NCI-H2196 treated with DMSO at 0.1 percent for 48 hours (cell line): ENCODE data around the gene GBA2.

Source experiments
- DNase-seq: peaks from one replicate; lab custom pipeline; 2025; ENCODE audit not compliant: unreplicated experiment; lab: John Stamatoyannopoulos, UW

Gene GBA2

GRCh38 chr9:35741740-35742139 is 7.3 kb downstream of the GBA2 start:
- DNase-seq = no peak

- no peak for DNase-seq
Observed at GRCh38 chr9:35740243-35740642, 8.8 kb downstream of the GBA2 start.

DNA sequence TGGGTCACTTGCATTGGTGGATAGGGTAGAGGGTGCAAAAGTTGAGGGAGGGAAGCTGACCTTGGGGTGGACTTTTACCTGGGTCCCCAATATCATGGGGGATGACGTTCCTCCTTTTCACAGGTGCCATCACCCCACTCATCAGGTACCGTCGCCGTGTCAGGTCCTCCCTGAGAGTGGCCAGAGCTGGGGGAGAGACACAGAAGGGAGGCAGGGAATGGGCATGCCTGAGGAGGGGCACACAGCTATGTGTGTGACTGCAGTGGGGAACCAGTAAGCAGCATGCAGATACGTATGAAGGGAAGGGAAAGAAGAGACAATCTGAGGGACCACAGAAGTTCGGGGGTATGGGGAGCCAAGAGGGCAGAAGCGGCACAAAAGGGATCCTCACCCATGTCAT is 10.1 kb downstream of the GBA2 start:
- no peak for DNase-seq

- DNase-seq = no peak
Observed at GRCh38 chr9:35738186-35738585, 10.8 kb downstream of the GBA2 start.

DNA sequence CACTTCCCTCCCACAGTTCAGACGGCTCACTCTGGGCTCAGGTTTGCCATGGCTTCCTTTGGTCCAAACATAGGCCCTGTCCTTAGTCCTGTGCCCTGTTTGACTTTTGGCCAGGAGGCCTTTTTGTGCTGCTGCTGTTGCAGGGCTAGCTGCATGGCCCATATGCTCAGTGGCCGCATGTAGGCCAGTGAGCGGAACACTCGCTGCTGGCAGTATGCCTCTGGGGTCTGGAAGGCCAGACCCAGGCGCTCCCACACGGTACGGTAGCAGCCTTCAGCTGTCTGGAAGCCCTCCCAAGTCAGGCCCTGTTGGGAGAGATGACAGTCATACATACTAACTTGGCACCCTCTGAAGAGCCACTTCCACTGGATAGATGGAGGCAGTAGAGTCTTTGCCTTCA is 11.9 kb downstream of the GBA2 start:
- DNase-seq = no peak

DNA sequence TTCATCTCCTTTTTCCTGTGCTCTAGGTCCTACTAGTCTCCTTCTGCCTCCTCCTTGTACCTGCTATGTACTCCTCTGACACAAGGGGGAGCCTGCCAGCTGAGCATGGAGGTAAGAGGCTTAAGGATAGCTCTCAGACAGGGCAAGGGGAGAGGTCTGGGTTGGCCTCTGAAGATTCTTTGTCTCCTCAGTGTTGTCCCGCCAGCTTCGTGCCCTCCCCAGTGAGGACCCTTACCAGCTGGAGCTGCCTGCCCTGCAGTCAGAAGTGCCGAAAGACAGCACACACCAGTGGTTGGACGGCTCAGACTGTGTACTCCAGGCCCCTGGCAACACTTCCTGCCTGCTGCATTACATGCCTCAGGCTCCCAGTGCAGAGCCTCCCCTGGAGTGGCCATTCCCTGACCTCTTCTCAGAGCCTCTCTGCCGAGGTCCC is 12.8 kb downstream of the GBA2 start:
- DNase-seq = peak; percentile 78

GRCh38 chr9:35734096-35734495 is 14.9 kb downstream of the GBA2 start:
- DNase-seq = no peak

DNA sequence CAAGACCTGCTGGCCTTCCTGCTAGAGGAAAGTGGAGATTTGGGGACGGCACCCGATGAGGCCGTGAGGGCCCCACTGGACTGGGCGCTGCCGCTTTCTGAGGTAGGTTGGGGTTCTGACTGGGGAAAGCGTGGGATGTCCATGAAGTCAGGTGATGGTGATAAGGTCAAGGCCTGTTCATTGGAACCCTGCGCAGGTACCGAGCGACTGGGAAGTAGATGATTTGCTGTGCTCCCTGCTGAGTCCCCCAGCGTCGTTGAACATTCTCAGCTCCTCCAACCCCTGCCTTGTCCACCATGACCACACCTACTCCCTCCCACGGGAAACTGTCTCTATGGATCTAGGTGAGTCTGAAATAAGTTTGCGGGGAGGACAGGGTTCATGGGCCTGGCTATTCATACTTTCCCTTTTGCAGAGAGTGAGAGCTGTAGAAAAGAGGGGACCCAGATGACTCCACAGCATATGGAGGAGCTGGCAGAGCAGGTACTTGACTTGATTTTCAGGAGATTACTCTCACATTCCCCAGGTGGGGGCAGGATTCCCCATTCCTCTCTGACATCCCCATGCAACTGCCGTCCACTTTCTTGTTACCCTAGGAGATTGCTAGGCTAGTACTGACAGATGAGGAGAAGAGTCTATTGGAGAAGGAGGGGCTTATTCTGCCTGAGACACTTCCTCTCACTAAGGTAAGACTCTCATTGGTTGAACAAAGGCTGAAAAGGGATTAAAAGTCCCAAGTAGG is 16.1 kb downstream of the GBA2 start:
- peak; percentile 26 for DNase-seq

- DNase-seq = peak; percentile 100
Observed at GRCh38 chr9:35732185-35732799, 16.7 kb downstream of the GBA2 start, which contains the start of the genes CREB3 and TLN1. CREB3 (plus strand) TSS chr9:35732666; CDS start chr9:35732773, 107 bp downstream. TLN1 (minus strand) TSS chr9:35732195; CDS start chr9:35725694, 6,501 bp downstream.

DNA sequence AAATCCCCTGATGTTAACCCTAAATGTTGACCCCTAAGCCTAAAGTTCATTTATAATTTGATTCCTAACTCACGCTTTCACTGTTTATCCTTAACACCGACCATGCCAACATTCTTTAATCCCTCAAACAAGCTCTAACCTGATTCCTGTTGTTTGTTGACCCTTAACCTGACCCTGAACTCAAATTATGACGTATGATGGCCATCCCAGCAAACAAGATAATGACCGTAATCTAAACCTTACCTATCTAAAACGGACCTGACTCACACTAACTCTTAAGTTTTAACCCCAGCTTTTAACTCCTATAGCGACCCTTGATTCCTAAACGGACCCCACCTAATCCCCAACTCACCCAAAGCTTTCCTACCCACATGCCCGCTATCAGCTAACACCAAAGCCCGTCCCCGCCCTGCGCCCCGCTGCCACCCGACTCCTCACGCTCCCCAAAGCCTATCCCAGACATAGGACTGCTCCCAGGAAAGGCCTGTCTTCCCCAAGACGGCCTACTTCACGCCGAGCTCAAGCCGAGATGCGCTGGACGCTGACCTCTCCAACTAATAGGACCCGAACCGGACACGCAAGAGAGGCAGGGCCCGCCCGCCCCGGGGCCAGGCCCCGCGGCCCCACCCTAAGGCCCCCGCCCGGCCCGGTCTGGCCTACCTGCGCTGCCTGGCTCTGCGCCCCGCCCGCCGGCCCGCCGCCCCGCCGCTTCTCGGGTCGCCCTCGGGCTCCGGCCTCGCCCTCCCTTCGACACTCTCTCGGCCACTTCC is 17.4 kb downstream of the GBA2 start:
- DNase-seq = no peak

- DNase-seq = no peak
Observed at GRCh38 chr9:35730486-35730854, 18.6 kb downstream of the GBA2 start.

DNA sequence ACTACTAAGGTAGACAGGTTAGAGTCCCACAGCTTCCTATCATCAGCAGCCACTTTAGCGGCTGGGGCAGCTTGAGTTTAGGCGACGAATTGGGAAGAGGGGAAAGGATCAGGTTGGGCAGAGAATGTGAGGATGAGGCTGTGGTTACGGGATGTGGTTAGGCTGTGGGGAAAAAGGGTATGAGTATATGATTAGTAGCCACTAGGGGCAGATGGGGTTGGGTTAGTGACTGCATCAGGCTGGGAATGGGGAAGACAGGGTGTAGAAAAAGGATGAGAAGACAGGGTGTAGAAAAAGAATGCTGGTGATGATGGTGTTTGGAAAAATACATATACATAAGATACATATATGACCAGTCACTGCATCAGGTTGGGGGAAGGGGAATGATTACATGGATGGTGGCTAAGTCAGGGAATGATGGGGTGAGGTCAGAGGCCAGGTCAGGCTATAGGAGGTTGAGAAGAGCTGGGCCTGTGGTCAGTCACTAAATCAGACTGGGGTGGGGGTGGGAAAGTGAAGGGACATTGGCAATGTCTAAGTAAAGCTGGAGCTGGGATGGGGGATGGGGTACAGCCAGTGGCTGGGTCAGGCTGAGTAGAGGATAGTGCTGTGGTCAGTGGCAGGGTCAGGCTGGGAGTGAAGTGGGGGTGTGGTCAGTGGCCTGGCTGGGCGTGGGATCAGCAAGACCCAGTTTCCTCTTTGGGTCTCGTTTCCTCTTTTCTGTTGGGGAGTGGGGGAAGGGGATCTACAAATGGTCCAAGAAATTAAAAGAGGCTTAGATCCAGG is 19.1 kb downstream of the GBA2 start:
- DNase-seq = peak; percentile 16

DNA sequence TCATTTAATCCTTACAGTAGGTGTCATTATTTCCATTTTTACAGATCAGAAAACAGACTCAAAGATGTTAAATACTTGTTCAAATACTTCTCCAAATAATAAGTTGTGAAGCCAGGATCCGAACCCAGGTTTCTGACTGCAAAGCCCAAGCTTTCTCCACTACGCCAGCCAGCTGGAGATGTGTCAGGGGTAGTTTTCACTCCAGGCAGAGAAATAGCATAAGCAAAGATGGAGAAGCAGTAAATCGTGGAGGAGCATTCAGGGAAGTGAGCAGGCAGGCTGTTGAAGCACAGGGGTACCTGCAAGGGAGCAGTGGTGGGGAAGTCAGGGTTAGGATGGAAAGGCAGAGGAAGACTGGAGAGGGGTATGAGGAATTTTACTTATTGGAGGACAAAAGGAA is 19.9 kb downstream of the GBA2 start:
- no peak for DNase-seq

- DNase-seq = no peak
Observed at GRCh38 chr9:35728041-35728971, 20.7 kb downstream of the GBA2 start.

DNA sequence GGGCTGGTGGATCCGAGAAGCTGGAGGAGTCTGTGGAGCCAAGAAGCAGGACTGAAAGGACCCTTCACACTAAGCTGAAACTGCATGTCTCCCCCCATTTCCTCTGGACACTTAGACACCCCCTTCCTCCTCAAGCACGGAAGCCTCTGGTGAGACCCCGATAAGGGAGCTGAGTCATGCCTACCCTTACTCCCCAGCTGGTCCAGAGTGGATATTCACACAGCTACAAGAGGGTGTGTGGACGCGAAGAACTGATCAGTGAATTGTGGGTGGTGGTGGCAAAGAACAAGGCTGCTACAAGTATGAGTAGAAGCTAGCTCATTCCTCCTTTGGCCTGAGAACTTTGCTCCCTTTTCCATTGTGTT is 21.4 kb downstream of the GBA2 start:
- DNase-seq = no peak

GRCh38 chr9:35726931-35727330 is 22.1 kb downstream of the GBA2 start:
- peak; percentile 27 for DNase-seq

DNA sequence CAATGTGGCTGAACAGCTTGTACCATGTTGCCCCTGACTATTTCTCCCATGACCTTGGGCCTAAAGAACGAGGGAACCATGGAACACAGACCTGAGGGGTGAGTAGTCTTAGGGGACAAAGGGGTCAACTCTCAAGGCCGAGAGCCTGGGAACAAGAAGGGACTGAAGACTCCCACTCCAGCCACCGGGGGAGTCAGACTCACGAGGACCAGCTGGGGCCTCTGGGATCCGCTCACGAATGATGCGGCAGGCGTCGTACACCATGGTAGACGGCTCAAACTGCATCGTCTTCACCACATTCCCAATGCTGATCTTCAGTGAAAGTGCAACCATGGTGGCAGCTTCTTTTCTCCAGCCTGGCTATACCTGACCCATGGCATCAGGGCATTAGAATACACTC is 23.7 kb downstream of the GBA2 start:
- DNase-seq = no peak

DNA sequence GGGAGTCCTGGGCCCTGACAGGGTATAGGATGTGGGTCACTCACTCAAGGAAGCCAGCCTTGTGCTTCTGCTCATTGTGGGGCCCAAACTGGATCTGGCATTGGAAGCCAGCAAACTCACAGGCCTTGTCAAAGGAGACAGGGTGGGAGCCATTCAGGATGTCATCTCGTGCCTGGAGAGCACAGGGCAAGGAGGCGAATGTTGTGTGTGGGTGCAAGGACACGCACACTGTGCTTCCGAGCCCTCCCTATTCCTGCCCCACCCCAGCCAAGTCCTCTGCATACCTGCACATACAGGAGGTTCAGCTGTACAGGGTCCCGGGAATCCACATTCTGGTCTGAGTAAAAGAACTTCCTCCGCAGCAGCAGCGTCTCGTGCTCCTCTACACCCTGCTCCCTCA is 25.1 kb downstream of the GBA2 start:
- DNase-seq = no peak

- DNase-seq = no peak
Observed at GRCh38 chr9:35723426-35723825, 25.6 kb downstream of the GBA2 start.

DNA sequence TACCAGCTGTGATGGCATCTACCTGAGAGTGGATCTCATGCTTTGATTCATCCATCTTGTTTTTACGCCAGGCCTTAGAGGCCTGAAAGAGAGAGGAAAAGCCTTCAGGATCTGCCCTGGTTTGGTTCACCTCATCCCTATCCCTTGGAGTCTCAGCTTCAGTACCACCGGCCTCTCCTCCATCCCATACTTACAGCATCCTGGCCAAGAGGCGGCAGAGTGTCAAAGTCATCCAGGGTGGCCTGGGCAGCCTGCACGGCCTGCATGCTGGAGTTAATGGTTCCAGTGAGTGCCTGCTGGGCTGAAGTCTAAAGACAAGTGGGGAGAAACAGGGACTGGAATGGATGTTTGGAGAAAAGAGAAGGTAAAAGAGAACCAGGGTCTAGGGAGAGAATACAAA is 29.5 kb downstream of the GBA2 start:
- no peak for DNase-seq
